CD4-positive, alpha-beta T cell treated with Interleukin-17A for 1 hour (primary cell): ENCODE measurements around the gene PPP4R1.
A peak's percentile ranks its signal among the peaks of the same experiment; 100 is the strongest.
"Not testable (repeated sequence)": the region's sequence is repeated elsewhere in the genome, so short reads cannot be mapped to it uniquely, and the experiment has no call there.

Experiments
- DNase-seq: peaks from one replicate; pipeline ENCODE4 v3.0.0-alpha.2; 2020

PPP4R1 gene, protein sequence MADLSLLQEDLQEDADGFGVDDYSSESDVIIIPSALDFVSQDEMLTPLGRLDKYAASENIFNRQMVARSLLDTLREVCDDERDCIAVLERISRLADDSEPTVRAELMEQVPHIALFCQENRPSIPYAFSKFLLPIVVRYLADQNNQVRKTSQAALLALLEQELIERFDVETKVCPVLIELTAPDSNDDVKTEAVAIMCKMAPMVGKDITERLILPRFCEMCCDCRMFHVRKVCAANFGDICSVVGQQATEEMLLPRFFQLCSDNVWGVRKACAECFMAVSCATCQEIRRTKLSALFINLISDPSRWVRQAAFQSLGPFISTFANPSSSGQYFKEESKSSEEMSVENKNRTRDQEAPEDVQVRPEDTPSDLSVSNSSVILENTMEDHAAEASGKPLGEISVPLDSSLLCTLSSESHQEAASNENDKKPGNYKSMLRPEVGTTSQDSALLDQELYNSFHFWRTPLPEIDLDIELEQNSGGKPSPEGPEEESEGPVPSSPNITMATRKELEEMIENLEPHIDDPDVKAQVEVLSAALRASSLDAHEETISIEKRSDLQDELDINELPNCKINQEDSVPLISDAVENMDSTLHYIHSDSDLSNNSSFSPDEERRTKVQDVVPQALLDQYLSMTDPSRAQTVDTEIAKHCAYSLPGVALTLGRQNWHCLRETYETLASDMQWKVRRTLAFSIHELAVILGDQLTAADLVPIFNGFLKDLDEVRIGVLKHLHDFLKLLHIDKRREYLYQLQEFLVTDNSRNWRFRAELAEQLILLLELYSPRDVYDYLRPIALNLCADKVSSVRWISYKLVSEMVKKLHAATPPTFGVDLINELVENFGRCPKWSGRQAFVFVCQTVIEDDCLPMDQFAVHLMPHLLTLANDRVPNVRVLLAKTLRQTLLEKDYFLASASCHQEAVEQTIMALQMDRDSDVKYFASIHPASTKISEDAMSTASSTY

DNA sequence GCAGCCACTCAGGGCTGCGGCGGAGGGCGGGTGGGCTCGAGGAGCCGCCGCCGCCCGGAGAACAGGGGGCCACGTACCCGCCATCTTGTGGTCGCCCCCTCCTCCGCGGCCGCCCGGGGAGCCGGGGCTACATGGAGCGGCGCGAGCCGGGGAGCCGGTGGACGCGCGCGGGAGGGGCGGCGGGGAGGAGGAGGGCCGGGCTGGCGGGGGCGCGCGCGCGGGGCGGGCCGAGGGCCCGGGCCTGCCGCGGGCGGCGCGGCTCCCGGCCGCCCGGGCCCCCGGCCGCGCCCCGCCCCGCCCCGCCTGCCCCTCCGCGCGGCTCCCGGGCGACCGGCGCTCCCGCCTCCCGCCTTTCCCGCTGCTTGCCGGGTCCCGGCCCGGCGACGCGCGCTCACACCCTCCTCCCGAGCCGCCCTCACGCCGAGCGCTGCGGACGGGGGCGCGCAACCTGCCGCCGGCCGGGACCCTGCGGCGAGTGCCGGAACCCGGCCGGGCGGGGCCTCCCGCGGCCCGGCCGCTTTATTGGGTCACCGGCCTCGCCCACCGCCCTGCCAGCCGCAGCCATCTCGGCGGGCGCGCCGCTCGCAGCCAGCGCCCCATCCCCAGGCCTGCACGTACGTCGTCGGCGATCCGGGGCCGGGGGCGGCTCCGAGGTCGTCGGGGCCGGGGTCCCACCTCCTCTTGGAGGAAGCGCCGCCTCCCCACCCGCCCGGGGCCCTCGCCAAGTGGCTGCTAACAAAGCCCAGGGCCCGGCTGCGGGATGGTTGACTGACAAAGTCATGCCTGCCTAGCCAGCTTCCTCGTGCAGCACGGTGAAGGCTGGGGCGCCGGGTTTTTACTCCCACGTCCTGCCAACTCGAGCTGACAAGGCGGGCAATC is at the start of gene PPP4R1:
Gene PPP4R1, minus strand, starts transcription at position 159 of the 879 bp plus-strand sequence. Its CDS starts 75 bp downstream, at position 84.
- DNase-seq, result peak; percentile 64

DNA sequence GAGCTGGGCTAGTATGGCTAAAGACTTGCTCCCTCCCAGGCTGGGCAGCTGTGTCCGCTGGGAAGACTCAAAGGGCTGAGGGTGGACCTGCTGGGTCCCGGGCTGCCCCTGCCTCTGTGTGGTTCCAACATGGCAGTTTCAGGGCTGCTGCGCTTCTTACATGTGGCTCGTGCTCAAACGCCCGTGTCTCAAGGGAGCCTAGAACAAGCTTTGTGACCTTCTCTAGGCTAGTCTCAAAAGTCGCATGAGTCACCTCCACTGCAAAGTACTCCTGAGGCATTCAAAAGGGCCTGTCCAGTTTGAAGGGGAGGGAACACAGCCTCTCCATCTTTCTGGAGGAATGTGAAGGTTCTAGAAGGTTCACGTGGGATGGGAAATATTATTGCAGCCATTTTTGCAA is 49.0 kb upstream of the PPP4R1 start:
- DNase-seq, result no peak

DNA sequence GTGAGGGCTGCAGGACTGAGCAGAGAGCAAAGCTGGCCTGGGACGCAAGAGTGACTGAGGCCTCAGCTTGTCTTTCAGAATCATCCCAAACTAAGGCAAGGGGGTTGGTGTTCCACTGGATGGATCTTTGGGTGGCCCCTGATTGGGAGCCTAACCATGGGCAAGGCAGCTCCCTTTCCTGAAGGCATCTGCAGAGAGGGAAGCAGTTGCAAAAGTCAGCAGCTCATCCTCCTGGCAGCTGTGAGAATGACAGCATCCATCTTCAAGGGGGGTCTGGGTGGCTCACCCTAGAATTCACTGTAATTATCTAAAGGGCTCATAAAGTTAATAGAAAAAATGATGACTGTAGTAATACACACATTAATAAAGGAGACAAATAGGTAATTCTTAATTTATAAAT is 47.2 kb upstream of the PPP4R1 start:
- DNase-seq, result no peak

DNA sequence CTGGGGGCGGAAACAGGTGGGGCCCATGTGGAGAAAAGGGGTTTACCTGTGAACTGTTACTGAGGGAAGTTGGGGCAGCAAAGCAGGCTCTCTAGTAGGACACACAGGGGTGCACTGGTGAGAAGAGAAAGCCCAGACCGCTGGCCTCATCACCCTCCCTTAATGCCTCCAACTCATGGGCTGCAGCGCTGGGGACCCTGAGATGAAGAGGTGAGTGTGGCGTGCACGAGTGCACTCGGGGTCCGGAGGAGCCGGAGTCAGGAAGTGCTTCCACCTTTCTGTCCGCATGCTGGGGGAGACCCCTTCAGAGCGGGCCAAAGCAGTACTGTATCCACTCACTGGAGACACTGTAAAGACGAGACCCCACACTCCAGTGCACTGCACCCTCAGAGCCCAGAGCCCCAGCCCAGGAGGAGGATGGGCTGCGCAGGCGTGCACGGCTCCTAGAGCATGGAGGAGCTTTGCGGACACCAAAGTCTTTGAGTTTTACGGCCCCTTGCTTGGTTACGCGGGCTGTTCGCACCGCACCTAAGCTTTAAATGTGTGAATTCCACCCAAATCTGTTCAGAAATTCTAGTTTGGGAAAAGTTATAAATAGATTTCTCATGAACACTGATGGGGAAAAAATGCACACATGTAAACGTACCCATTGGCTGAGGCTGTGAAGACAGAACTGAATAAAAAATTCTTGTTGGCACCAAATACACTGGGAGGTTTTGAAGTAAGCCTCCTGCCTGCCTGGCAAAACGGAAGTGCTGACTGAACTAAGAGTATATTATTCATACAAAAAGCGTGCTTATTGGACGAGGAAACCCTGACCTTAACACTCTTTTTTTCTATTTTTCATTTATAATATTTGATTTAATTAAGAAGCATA is 45.4 kb upstream of the PPP4R1 start:
- no peak for DNase-seq

- no peak for DNase-seq
These were observed 43.8 kb upstream of the PPP4R1 start for GRCh38 chr18:9658087-9658641.

DNA sequence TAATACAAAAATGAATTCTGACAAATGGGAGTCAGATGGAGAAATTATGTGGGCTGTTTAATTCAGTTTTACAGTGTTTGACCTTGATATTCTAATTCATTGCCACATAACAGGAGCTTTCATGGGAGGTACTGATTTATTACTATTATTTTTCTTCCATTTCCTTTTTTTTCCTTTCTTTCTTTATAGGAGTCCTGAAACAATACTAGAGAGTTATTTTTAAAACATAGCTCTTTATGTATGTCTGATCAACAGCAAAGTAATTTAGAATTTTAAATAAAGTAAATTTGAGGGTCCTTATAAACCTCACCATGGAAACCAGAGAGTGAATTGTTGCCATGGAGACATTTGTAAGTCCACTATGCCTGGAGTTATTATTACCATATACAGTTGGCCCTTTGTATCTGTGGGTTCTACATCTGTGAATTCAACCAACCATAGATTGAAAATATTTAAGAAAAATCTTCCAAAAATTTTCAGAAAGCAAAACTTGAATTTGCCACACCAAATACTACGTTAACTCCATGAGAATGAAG is 40.9 kb upstream of the PPP4R1 start:
- DNase-seq, result no peak

GRCh38 chr18:9653390-9653789 is 39.0 kb upstream of the PPP4R1 start:
- no peak for DNase-seq

- DNase-seq, result no peak
These were observed 34.8 kb upstream of the PPP4R1 start for GRCh38 chr18:9649164-9649540.

- DNase-seq, result no peak
These were observed 34.2 kb upstream of the PPP4R1 start for GRCh38 chr18:9648431-9649163.

- DNase-seq, result no peak
These were observed 33.4 kb upstream of the PPP4R1 start for GRCh38 chr18:9647496-9648323.

DNA sequence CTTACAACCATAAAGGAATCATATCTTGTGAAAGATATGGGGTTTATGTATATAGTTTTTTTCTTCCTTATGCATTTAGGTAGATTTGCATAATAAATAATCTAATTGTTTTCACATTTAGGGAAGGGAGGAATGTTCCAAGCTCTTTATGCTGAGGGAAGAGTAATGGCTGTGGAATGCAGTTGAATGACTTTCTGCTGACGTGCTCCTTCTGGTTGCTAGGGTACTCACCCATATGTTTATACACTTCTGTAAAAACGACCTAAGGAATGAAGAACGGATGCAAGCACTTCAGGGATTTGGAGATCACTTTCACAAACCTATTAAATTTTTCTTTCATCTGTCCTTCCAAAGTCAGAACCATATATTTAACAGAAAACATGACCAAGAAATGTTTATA is 29.2 kb upstream of the PPP4R1 start:
- no peak for DNase-seq

DNA sequence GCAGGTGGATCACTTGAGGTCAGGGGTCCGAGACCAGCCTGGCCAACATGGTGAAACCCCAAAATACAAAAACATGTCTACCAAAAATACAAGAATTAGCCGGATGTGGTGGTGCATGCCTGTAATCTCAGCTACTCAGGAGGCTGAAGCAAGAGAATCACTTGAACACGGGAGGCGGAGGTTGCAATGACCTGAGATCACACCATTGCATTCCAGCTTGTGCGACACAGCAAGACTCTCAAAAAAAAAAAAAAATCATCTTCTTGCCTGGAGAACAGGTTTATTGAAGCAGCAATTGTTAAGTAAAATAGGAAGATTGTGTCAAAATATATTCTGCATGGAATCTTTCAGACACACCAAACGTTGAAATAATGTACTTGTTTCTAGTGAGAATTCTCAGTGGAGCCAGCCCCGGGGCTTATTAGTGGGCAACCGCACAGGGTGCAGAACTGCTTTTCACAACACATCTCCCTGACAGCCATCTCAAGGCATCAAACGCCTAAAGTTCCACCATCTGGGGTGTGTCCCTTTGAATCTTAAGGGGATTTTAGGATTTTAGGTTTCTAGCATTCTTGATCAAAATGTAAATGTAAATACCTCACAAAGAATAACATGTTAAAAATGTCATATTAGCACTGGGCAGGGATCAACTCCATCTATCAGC is 28.6 kb upstream of the PPP4R1 start:
- no peak for DNase-seq

- DNase-seq, result not testable (repeated sequence)
These were observed 26.7 kb upstream of the PPP4R1 start for GRCh38 chr18:9641081-9641480.

GRCh38 chr18:9638886-9639285 is 24.5 kb upstream of the PPP4R1 start:
- DNase-seq, result no peak

DNA sequence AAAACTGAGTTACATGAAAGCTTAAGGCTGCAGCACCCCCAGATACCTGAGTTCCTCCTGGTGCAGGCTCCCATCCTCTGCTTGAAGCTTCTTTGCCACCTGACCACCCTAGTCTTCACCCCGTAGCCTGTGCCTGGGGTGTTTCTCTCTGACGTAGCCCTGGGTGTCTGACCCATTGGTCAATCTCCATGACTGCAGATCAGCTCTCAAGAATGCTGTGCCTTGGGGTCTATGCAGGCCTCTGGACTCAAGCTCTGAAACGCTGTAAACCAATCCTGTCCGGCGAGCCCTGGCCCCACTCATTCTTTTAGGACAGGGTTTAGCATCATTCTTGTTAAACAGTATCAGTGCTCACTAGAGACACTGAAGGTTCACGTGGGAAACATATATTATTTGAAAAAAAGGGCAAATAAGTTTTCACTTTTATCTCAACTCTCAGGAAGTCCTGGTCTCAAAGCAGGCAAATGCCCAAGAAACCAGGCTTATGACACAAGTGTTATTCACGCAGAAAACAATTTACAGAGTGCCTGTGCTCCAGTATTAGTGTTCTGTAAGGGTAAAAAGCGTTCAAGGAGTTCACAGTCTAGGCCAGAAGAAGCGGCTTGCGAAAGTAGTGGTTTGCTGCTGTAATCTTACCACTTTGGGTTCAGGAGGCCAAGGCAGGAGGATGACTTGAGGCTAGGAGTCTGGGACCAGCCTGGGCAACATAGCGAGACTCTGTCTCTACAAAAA is 22.8 kb upstream of the PPP4R1 start:
- no peak for DNase-seq

DNA sequence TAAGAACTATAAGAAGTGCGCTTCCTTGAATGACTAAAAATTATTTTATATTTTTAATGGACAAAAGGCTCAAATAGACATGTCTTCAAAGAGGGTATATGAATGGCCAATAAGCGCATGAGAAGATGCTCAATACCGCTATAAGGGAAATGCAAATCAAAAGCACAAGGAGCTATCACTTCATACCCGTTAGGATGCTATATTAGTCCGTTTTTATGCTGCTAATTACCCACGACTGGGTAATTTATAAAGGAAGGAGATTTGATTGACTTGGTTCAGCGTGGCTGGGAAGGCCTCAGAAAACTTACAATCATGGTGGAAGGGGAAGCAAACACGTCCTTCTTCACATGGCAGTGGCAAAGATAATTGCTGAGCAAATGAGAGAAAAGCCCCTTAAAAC is 20.5 kb upstream of the PPP4R1 start:
- no peak for DNase-seq

GRCh38 chr18:9631814-9632496 is 17.6 kb upstream of the PPP4R1 start:
- DNase-seq, result no peak

DNA sequence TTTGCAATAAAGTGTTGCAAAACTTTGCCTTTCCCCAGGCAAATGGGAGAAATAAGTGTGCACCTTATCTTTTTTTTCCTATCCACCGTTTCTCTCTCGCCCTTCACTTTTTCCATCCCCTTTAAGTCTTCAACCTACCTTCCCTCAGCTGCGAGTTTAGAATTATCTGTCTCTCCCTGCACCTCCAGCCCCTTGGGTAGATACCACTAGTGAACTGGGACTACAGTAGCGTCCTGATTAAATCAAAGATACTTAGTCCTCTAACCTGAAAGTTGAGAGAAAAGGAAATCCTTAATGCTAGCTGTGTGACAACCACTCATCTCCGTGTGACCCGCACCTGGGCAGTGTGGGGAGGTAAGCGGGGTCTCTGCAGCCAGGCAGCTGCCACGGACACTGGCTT is 16.1 kb upstream of the PPP4R1 start:
- no peak for DNase-seq
